Renal cortex interstitium (tissue), 11 donors: ENCODE data around the gene DTWD2. TPM values are rescaled to one million over a fixed set of nuclear protein-coding genes. Genes with fewer than 3 reads are reported as not detected.
A peak's percentile ranks its signal among the peaks of the same experiment; 100 is the strongest.
"Not testable (repeated sequence)": the region's sequence is repeated elsewhere in the genome, so short reads cannot be mapped to it uniquely, and the experiment has no call there.

Experiments used
- DNase-seq, 11 donors: peaks; one replicate each; pipeline ENCODE4 v3.0.0-alpha.2; 2013; ENCODE audit warnings: low read depth in 9 of 11, low spot score in 4 of 11; ENCODE audit errors: extremely low read depth in 1 of 11
- polyA plus RNA-seq, 3 donors: library from polyadenylated mRNA; unstranded; fragments of 120-200 nt; gene quantifications; one replicate each; pipeline ENCODE4 v1.2.1, GENCODE V29; 2013; ENCODE audit not compliant: insufficient read length in 3 of 3

DTWD2 gene
- polyA plus RNA-seq, 3 donors: 12.2 to 14.7 (median 13.4) TPM

GRCh38 chr5:118965890-118966289 is 22.5 kb downstream of the DTWD2 start:
- no peak for DNase-seq

DNA sequence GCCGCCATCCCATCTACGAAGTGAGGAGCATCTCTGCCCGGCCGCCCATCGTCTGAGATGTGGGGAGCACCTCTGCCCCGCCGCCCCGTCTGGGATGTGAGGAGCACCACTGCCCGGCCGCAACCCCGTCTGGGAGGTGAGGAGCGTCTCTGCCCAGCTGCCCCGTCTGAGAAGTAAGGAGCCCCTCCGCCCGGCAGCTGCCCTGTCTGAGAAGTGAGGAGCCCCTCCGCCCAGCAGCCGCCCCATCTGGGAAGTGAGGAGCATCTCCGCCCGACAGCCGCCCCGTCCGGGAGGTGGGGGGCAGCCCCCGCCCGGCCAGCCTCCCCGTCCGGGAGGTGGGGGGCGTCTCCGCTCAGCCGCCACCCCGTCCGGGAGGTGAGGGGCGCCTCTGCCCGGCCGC is 23.4 kb downstream of the DTWD2 start:
- not testable (repeated sequence) for DNase-seq

- not testable (repeated sequence) for DNase-seq
These were observed 24.0 kb downstream of the DTWD2 start for GRCh38 chr5:118964388-118964787.

DNA sequence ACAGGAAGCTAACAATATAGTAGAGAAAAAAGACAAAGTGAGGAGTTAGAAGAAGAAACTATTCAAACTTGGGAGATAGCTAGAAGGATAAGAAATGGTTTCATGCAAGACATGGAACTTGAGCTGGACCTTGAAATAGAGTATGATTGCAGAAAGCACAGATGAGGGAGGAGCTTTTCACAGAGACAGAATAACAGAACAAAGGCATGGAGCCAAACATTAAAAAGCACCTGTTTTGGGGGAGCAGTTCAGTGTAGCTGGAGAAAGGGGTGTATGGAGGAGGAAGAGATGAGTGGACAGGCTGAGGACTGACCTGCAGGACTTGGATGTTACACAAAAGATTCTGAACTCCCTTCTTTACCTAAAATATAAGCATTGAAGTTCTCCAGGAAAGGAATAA is 25.2 kb downstream of the DTWD2 start:
- no peak for DNase-seq

DNA sequence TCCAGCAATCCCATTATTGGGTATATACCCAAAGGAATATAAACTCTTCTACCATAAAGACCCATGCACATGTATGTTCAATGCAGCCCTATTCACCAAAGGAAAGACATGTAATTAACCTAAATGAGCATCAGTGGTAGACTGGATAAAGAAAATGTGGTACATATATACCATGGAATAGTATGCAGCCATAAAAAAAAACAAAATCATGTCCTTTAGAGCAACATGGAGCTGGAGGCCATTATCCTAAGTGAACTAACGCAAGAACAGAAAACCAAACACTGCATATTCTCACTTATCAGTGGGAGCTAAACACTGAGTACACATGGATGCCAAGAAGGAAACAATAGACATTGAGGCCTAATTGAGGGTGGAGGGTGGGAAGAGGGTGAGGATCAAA is 27.8 kb downstream of the DTWD2 start:
- no peak for DNase-seq

- DNase-seq: no peak
These were observed 31.6 kb downstream of the DTWD2 start for GRCh38 chr5:118956727-118957126.

- no peak for DNase-seq
These were observed 34.7 kb downstream of the DTWD2 start for GRCh38 chr5:118953652-118954005.

GRCh38 chr5:118952992-118953651 is 35.2 kb downstream of the DTWD2 start:
- DNase-seq: no peak

DNA sequence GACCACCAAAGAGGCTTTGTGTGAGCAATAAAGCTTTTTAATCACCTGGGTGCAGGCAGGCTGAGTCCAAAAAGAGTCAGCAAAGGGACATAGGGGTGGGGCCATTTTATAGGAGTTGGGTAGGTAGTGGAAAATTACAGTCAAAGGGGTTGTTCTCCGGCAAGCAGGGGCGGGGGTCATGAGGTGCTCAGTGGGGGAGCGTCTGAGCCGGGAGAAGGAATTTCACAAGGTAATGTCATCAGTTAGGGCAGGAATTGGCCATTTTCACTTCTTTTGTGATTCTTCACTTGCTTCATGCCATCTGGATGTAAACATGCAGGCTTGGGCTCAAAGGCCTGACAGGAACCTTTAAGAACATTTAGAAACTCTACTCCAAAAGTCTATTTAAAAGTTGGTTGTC is 36.0 kb downstream of the DTWD2 start:
- not testable (repeated sequence) for DNase-seq

DNA sequence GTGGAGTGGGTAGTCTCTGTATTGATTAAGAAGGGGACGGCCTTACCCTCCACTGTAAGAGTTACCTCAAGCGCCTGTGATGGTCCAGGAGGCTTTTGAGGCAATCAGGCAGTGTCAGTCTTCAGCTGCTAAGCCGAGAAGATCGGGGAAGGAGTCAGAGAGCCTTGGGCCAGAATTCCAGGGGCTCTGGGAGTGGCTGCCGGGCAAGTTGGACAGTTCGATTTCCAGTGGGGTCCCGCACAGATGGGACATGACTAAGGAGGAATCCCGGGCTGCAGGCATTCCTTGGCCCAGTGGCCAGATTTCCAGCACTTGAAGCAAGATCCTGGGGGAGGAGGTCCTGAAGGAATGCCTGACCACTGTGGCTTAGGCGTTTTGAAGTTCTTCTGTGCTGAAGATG is 38.0 kb downstream of the DTWD2 start:
- DNase-seq: not testable (repeated sequence)

GRCh38 chr5:118946138-118946800 is 42.1 kb downstream of the DTWD2 start:
- no peak for DNase-seq

DNA sequence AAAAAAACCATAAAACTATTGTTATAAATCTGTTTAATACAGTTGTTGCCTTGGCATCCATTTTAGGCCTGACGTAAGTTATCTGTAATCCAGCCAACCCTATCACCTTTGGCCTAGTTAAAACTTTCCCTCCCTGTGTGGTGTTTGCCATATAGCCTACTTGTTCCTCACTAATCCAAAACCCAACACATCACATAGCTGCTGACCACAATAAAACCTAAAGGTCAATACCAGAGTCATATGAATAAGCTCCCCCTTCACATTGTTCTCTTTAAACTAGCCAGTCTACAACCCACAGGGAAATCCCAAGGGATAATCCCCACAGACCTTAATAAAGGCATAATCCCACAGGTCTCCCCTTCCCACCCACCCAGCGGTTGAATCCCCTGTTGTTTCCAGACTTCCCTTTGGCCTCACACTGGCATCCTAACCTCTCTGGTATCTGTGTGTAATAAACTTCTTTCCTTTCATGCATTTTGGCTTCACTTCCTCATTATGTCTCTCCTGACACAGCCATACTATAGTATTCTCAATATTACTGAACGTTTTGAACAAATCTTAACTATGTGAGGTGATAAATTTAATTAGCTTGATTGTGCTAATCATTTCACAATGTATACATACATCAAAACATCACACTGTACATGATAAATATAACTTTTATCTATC is 50.8 kb downstream of the DTWD2 start:
- DNase-seq: no peak

DNA sequence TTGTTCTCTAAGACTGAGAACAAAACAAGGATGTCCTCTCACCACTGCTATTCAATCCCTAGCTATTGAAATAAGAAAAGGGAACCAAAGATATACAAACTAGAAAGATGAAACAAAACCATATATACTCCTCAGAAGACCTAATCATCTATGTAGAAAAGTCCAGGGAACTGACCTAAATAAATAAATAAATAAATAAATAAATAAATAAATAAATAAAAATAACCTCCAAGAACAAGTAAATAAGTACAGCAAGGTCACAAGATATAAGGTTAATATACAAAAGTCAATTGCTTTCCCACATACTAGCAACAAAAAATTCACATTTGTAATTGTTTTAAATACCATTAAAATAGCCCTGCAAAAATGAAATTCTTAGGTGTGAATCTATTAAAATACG is 54.6 kb downstream of the DTWD2 start:
- DNase-seq: no peak

GRCh38 chr5:118931564-118931963 is 56.8 kb downstream of the DTWD2 start:
- no peak for DNase-seq

GRCh38 chr5:118924006-118924389 is 64.3 kb downstream of the DTWD2 start:
- DNase-seq: no peak

- no peak for DNase-seq
These were observed 64.9 kb downstream of the DTWD2 start for GRCh38 chr5:118923295-118924005.

DNA sequence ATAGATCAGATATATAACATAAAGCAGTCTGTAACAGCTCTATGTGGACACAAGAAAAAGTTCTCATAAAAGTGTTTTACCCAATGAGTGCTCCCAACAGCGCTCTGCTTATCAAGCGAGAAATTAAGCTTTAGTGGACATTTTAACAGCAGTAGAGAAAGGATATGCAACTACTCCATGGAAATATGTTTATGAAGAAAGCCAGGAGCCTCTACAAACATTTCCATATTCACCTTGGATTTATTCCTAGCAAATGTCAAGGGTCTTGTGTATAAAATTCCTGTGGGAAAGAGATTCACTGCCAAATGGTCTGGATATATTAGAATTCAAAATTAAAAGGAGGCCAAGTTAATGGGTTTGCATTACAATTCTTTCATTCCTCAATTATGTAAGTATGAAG is 66.5 kb downstream of the DTWD2 start:
- peak in 7 of 11 donors; percentile 6 to 38 (median 16) for DNase-seq

- DNase-seq: no peak
These were observed 69.3 kb downstream of the DTWD2 start for GRCh38 chr5:118919016-118919415.

- no peak for DNase-seq
These were observed 70.1 kb downstream of the DTWD2 start for GRCh38 chr5:118918232-118918631.

- not testable (repeated sequence) for DNase-seq
These were observed 80.8 kb downstream of the DTWD2 start for GRCh38 chr5:118907536-118907935.
